A549 (cell line): ENCODE measurements around the gene ITGA8.

ENCODE experiments used
- ESRRA ChIP-seq: fragments of 150-350 bp; IDR thresholded peaks from 2 replicates; pipeline ENCODE4 v1.6.1; 2014; ENCODE audit warnings: mild to moderate bottlenecking, low read length, borderline replicate concordance
- GATA3 ChIP-seq: IDR thresholded peaks from 2 replicates; pipeline ENCODE4 v1.6.1; 2012; ENCODE audit warnings: borderline replicate concordance
- POLR2A ChIP-seq: IDR thresholded peaks from 2 replicates; pipeline ENCODE4 v1.6.1; 2012; ENCODE audit warnings: mild to moderate bottlenecking, low read length
- USF2 ChIP-seq: fragments of 450-650 bp; IDR thresholded peaks from 2 replicates; pipeline ENCODE4 v1.6.1; 2014; ENCODE audit warnings: antibody characterized with exemption
- TF ChIP-seq, protein P1 (sequence below): fragments of >200 bp; sonication (Bioruptor Twin); formaldehyde crosslinking; IDR thresholded peaks from 3 replicates; pipeline ENCODE4 v1.5.1; 2016
- TF ChIP-seq, protein P2 (sequence below): fragments of 250-450 bp; sonication (Bioruptor Pico); IDR thresholded peaks from 2 replicates; pipeline ENCODE4 v1.5.0; 2021; ENCODE audit warnings: mild to moderate bottlenecking, moderate library complexity, borderline replicate concordance

- TF ChIP-seq, protein P1, sequence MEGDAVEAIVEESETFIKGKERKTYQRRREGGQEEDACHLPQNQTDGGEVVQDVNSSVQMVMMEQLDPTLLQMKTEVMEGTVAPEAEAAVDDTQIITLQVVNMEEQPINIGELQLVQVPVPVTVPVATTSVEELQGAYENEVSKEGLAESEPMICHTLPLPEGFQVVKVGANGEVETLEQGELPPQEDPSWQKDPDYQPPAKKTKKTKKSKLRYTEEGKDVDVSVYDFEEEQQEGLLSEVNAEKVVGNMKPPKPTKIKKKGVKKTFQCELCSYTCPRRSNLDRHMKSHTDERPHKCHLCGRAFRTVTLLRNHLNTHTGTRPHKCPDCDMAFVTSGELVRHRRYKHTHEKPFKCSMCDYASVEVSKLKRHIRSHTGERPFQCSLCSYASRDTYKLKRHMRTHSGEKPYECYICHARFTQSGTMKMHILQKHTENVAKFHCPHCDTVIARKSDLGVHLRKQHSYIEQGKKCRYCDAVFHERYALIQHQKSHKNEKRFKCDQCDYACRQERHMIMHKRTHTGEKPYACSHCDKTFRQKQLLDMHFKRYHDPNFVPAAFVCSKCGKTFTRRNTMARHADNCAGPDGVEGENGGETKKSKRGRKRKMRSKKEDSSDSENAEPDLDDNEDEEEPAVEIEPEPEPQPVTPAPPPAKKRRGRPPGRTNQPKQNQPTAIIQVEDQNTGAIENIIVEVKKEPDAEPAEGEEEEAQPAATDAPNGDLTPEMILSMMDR: no peak
- TF ChIP-seq ESRRA: no peak
- TF ChIP-seq USF2: no peak
- no peak for TF ChIP-seq GATA3
- no peak for TF ChIP-seq POLR2A
- TF ChIP-seq, protein P2, sequence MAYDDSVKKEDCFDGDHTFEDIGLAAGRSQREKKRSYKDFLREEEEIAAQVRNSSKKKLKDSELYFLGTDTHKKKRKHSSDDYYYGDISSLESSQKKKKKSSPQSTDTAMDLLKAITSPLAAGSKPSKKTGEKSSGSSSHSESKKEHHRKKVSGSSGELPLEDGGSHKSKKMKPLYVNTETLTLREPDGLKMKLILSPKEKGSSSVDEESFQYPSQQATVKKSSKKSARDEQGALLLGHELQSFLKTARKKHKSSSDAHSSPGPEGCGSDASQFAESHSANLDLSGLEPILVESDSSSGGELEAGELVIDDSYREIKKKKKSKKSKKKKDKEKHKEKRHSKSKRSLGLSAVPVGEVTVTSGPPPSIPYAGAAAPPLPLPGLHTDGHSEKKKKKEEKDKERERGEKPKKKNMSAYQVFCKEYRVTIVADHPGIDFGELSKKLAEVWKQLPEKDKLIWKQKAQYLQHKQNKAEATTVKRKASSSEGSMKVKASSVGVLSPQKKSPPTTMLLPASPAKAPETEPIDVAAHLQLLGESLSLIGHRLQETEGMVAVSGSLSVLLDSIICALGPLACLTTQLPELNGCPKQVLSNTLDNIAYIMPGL (CRISPR knock-in tag): no peak
These were observed 15.7 kb downstream of the ITGA8 start for GRCh38 chr10:15703944-15704580.
